ENCODE results near the gene CTAG1B.
"Not testable (repeated sequence)": the region's sequence is repeated elsewhere in the genome, so short reads cannot be mapped to it uniquely, and the experiment has no call there.

Gene CTAG1B

DNA sequence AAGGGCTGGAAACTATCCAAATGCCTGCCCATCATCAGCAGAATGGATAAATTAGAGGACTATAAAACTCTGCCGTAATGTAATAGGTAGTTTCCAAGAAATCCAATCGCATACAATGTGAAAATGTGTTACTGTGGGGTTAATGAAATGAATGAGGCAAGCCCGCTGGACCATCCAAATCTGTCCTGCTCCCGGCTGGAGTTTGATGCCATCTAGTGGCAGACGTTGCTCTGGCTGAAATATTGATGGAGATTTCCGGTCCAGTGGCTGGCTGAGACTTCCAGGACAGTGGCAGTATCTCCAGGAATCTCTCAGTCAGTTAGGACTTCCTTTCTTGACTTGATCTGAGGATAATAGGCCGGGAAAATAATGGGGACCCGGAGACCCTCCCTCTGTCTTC is 36.1 kb downstream of the CTAG1B start:
- not testable (repeated sequence) for DNase-seq (ENCODE audit: low spot score)

DNA sequence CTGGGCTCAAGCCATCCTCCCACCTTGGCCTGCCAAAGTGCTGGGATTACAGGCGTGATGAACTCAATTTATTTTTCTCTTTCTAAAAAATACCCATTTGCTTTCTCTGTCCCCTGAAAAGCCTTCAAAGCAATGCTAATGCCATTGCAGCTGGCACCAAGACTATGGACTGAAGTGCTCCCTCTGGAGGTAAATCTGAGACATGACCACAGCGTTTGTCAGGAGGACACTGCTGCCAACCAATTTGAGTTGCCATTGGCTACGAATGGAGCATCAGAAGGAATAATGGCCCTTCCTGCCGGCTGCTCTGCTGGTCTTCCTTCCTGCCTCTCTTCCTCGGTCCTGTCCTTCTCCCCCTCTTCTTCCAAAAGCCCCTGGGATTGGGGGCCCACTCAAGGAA is 44.0 kb downstream of the CTAG1B start:
- DNase-seq (ENCODE audit: low spot score) = not testable (repeated sequence)

DNA sequence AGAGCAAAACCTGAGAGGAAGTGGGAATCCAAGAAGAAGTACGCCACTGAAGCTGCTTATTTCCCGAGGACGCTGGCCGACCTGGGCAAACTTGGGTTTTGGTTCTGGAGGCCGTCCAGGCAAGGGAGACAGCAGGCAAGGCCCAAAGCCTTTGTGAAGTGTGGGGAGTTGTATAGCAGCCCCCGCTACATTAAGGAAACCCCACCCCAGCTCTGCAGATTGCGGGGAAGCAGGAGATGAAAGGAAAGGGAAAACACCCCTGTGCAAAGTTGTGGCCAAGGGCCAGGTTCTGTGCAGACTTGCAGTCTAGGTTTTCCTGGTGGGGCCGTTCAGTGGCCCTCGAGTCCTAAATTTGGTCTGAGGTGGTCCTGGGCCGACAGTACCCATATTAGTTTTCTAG is 46.0 kb downstream of the CTAG1B start:
- DNase-seq (ENCODE audit: low spot score) = not testable (repeated sequence)

DNA sequence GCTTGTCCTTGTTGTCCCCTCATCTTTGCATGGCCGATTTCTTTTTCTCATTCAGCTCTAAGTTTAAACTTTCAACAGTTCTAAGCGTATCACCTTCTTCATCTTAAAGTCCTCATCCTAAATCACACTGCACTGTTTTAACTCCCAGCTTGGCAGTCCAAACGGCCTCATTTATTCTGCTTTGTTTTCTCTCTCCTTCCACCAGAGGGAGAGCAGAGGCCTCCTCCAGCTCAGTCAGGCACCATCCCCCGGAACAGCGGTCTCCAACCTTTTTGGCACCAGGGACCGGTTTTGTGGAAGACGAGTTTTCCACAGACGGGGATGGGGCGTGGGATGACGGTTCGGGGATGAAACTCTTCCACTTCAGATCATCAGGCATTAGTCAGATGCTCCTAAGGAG is 48.7 kb downstream of the CTAG1B start:
- DNase-seq (ENCODE audit: low spot score) = not testable (repeated sequence)

All from AG08396 (cell line).